GM23338 (cell line): Measurements from ENCODE around the gene USP3. TPM values are rescaled to one million over a fixed set of nuclear protein-coding genes. Genes with fewer than 3 reads are reported as not detected.

Source experiments
- ATAC-seq: fragments of 200-7000 bp; cut with Tn5 transposase; 3 replicates; pipeline ENCODE4 v1.9.1; 2020
- DNase-seq: peaks from one replicate; pipeline ENCODE4 v3.0.0-alpha.2; 2015; ENCODE audit warnings: low spot score
- H2AFZ ChIP-seq: fragments of 200-600 bp; sonication (generic); 2 replicates; pipeline ENCODE4 v1.8.0; 2016; ENCODE audit warnings: antibody characterized with exemption, mild to moderate bottlenecking, moderate library complexity
- H3F3A ChIP-seq: fragments of 200-600 bp; sonication (generic); replicated peaks from 2 replicates; pipeline ENCODE4 v1.8.0; 2017; ENCODE audit warnings: antibody characterized with exemption, mixed run types, low read depth
- H3K27ac ChIP-seq: fragments of 200-600 bp; sonication (generic); 2 replicates; pipeline ENCODE4 v1.6.1; 2016; ENCODE audit warnings: low read depth
- H3K27me3 ChIP-seq: fragments of 200-600 bp; sonication (generic); 2 replicates; pipeline ENCODE4 v1.8.0; 2016; ENCODE audit warnings: mild to moderate bottlenecking, mixed run types, moderate library complexity; ENCODE audit not compliant: insufficient read depth
- H3K36me3 ChIP-seq: fragments of 200-600 bp; sonication (generic); 2 replicates; pipeline ENCODE4 v1.8.0; 2016; ENCODE audit warnings: mild to moderate bottlenecking; ENCODE audit not compliant: insufficient read depth
- H3K4me1 ChIP-seq: fragments of 200-600 bp; sonication (generic); 2 replicates; pipeline ENCODE4 v1.8.0; 2016; ENCODE audit warnings: mild to moderate bottlenecking, moderate library complexity; ENCODE audit not compliant: insufficient read depth
- H3K4me2 ChIP-seq: fragments of 200-600 bp; sonication (generic); 2 replicates; pipeline ENCODE4 v1.7.1; 2017; ENCODE audit warnings: mixed run types
- H3K4me3 ChIP-seq: fragments of 200-600 bp; sonication (generic); 2 replicates; pipeline ENCODE4 v1.6.1; 2016; ENCODE audit warnings: mixed run types
- H3K79me2 ChIP-seq: fragments of 200-600 bp; sonication (generic); replicated peaks from 2 replicates; pipeline ENCODE4 v1.8.0; 2017; ENCODE audit warnings: mild to moderate bottlenecking; ENCODE audit not compliant: insufficient read depth
- H3K9me2 ChIP-seq: fragments of 200-600 bp; sonication (generic); 2 replicates; pipeline ENCODE4 v1.8.0; 2017; ENCODE audit not compliant: insufficient read depth
- H4K20me1 ChIP-seq: fragments of 200-600 bp; sonication (generic); replicated peaks from 2 replicates; pipeline ENCODE4 v1.8.0; 2017; ENCODE audit warnings: mild to moderate bottlenecking; ENCODE audit not compliant: insufficient read depth
- H3K27ac Mint-ChIP-seq: 2 replicates; pipeline ENCODE4 v1.8.0; 2020; ENCODE audit warnings: inconsistent platforms, mild to moderate bottlenecking, moderate library complexity, mixed read lengths
- H3K27me3 Mint-ChIP-seq: 3 replicates; pipeline ENCODE4 v1.8.0; 2022; ENCODE audit warnings: low read depth, mild to moderate bottlenecking, moderate library complexity, mixed read lengths, inconsistent platforms; ENCODE audit not compliant: insufficient read depth, poor library complexity
- H3K36me3 Mint-ChIP-seq: 3 replicates; pipeline ENCODE4 v1.8.0; 2021; ENCODE audit warnings: low read depth, mild to moderate bottlenecking, inconsistent platforms, moderate library complexity, mixed read lengths
- H3K4me1 Mint-ChIP-seq: 3 replicates; pipeline ENCODE4 v1.8.0; 2020; ENCODE audit warnings: mild to moderate bottlenecking, inconsistent platforms, mixed read lengths
- H3K4me3 Mint-ChIP-seq: 3 replicates; pipeline ENCODE4 v1.8.0; 2021; ENCODE audit warnings: moderate library complexity, mild to moderate bottlenecking, inconsistent platforms, mixed read lengths
- H3K9me3 Mint-ChIP-seq: 3 replicates; pipeline ENCODE4 v1.8.0; 2020; ENCODE audit warnings: moderate library complexity, mild to moderate bottlenecking, inconsistent platforms, mixed read lengths
- CREB1 ChIP-seq: fragments of 250-450 bp; sonication (Bioruptor Pico); IDR thresholded peaks from 2 replicates; pipeline ENCODE4 v1.5.0; 2020; ENCODE audit warnings: low read depth, mild to moderate bottlenecking, moderate library complexity
- CTCF ChIP-seq, 2 experiments: fragments of 200-600 bp in 1 of 2; sonication (generic) in 1 of 2; conservative IDR thresholded peaks; 2 replicates each; pipeline versions ENCODE4 v1.5.1 to v1.6.1; 2016 to 2017; ENCODE audit warnings: antibody characterized with exemption in 2 of 2, low read depth in 2 of 2, mild to moderate bottlenecking in 2 of 2, moderate library complexity in 1 of 2
- EZH2 ChIP-seq: fragments of 200-600 bp; sonication (generic); IDR thresholded peaks from one replicate; pipeline ENCODE4 v1.8.0; 2017; ENCODE audit warnings: antibody characterized with exemption, mild to moderate bottlenecking, low read depth; ENCODE audit not compliant: unreplicated experiment
- EZH2phosphoT487 ChIP-seq: fragments of 200-600 bp; sonication (generic); IDR thresholded peaks from one replicate; pipeline ENCODE4 v1.8.1; 2018; ENCODE audit warnings: antibody characterized with exemption; ENCODE audit not compliant: unreplicated experiment
- JUNB ChIP-seq: IDR thresholded peaks from one replicate; pipeline ENCODE4 v1.6.1; 2016; ENCODE audit warnings: antibody characterized with exemption; ENCODE audit not compliant: unreplicated experiment
- NANOG ChIP-seq: IDR thresholded peaks from 2 replicates; pipeline ENCODE4 v1.6.1; 2016; ENCODE audit warnings: antibody characterized with exemption, borderline replicate concordance
- POLR2AphosphoS5 ChIP-seq: IDR thresholded peaks from 2 replicates; pipeline ENCODE4 v1.6.1; 2016; ENCODE audit warnings: antibody characterized with exemption, low read depth
- REST ChIP-seq: IDR thresholded peaks from one replicate; pipeline ENCODE4 v1.6.1; 2018; ENCODE audit warnings: antibody characterized with exemption; ENCODE audit not compliant: unreplicated experiment
- STAT1 ChIP-seq: IDR thresholded peaks from one replicate; pipeline ENCODE4 v1.6.1; 2016; ENCODE audit warnings: antibody characterized with exemption; ENCODE audit not compliant: unreplicated experiment
- ZNF331 ChIP-seq: fragments of 250-450 bp; sonication (Bioruptor Pico); IDR thresholded peaks from 2 replicates; pipeline ENCODE4 v1.5.0; 2020; ENCODE audit warnings: low read depth, mild to moderate bottlenecking, moderate library complexity
- long read RNA-seq: library from polyadenylated mRNA; unstranded; transcript quantifications from one replicate; pipeline ENCODE4 v2.0.0, GENCODE V29; 2020; ENCODE audit not compliant: unreplicated experiment
- polyA plus RNA-seq: library from polyadenylated mRNA; unstranded; fragments of >200 nt; fragmentation: Nextera tagmentation; extraction: Ambion mirVana; gene quantifications from 2 replicates; pipeline ENCODE4 v1.2.1, GENCODE V29; 2016
- total RNA-seq: library from RNA; depleted of rRNA; stranded (reverse); fragments of >200 nt; shearing (Covaris generic); gene quantifications from 2 replicates; pipeline ENCODE4 v1.2.3, GENCODE V29; 2014; rRNA removed
- TF ChIP-seq, protein P1 (sequence below): IDR thresholded peaks from 2 replicates; pipeline ENCODE4 v1.6.1; 2016; ENCODE audit warnings: antibody characterized with exemption

USP3 gene
- total RNA-seq (9.7 and 22.5 TPM in 2 replicates), polyA plus RNA-seq (7.6 and 9.9 TPM in 2 replicates)
- long read RNA-seq, full-length matches to known transcripts = 9 of 15 reads
- long read RNA-seq, partial matches to known transcripts = 5 of 15 reads
- long read RNA-seq, other reads (novel, unspliced or antisense) = 1 of 15 reads

DNA sequence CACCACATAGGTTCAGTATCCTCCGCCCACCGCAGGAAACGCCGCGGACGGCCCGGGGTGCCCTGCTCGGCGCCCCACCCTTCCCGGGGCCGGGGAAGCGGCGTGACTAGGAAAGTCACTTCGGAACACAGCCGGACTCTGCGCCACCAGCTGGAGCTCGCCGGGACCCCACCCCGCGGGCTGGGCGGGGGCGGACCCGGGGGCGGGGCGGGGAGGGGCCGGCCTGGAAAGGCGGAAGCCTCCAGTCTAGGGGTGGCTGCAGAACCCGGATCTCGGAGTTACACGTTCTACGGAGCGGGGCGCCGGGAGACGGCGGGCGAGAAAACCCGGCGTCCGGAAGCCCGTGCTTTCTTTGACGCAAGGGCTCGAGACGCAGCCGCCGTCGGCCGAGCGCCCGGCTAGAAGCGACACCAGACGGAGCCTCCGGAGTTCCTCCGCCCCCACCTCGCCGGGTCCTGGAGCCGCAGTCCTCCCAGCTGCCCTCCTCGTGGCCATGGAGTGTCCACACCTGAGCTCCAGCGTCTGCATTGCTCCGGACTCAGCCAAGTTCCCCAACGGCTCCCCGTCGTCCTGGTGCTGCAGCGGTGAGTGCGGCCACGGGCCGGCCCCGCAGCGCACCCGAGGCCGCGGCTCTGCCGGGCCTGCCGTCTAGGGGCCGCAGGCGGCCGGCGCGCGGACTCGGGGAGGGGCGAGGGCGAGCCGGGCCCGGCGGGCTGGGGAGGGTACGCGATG lies at the start of gene USP3:
Gene USP3 (plus strand): TSS at position 347 of the 732 bp plus-strand sequence. CDS start 147 bp downstream, at position 494.
- H3K36me3 ChIP-seq = no peaks in the 10 kb centered on the region; the same call in 1 of the 2 replicates
- ATAC-seq (peak; percentile 63), DNase-seq (peak; percentile 97)
- H3K4me2 ChIP-seq = peak within 1 kb of the TSS; percentile 97
- H3K27me3 ChIP-seq = peaks cover 96% of the 10 kb centered on the region
- no peaks in the 10 kb centered on the region; the same call in 2 of the 3 replicates for H3K36me3 Mint-ChIP-seq
- H3K9me3 Mint-ChIP-seq = no peaks in the 10 kb centered on the region
- H4K20me1 ChIP-seq = peaks cover 34% of the 10 kb centered on the region
- H3K4me1 Mint-ChIP-seq = peaks cover 65% of the 10 kb centered on the region
- peaks cover 14% of the 10 kb centered on the region for H3F3A ChIP-seq
- H3K27me3 Mint-ChIP-seq = peaks cover 68% of the 10 kb centered on the region
- H3K9me2 ChIP-seq = no peaks in the 10 kb centered on the region
- peak within 1 kb of the TSS; percentile 95; the same call in 1 of the 2 replicates for H2AFZ ChIP-seq
- H3K27ac Mint-ChIP-seq = no peak within 1 kb of the TSS
- no peaks in the 10 kb centered on the region; the same call in 1 of the 2 replicates for H3K79me2 ChIP-seq
- H3K27ac ChIP-seq = no peak within 1 kb of the TSS
- H3K4me3 Mint-ChIP-seq = peak within 1 kb of the TSS; percentile 78
- TF ChIP-seq EZH2phosphoT487 = no peak
- TF ChIP-seq, protein P1, sequence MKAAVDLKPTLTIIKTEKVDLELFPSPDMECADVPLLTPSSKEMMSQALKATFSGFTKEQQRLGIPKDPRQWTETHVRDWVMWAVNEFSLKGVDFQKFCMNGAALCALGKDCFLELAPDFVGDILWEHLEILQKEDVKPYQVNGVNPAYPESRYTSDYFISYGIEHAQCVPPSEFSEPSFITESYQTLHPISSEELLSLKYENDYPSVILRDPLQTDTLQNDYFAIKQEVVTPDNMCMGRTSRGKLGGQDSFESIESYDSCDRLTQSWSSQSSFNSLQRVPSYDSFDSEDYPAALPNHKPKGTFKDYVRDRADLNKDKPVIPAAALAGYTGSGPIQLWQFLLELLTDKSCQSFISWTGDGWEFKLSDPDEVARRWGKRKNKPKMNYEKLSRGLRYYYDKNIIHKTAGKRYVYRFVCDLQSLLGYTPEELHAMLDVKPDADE = no peak
- TF ChIP-seq EZH2 = peak; percentile 61
- no peak for TF ChIP-seq JUNB
- no peak for TF ChIP-seq CTCF (conservative IDR thresholded peaks at IDR 0.05; ENCODE audit: low read depth in 2 of 2)
- no peak for TF ChIP-seq ZNF331 (CRISPR knock-in tag)
- TF ChIP-seq CREB1 (CRISPR knock-in tag) = peak; percentile 81
- no peak for TF ChIP-seq POLR2AphosphoS5
- peaks cover 49% of the 10 kb centered on the region for H3K4me1 ChIP-seq
- peak within 1 kb of the TSS; percentile 76 for H3K4me3 ChIP-seq

DNA sequence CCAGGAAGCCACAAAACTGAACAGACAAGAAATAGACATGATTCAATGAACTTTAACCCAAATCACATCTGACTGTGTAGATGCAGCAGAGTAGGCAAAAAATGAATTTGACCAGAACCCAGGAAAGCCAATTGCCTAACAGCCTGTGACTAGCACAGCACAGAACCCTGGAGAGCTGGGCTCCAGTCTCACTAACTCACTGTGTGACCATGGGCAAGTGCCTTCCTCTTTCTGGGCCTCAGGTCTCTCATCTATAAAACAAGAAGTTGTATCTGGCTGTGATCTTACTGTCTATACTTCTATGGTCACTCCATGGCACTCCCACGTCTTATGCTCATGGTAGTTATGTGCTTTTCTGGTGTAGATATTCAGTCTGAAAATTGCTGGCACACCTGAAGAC lies 48.1 kb upstream of the USP3 start:
- H3K36me3 Mint-ChIP-seq = peaks cover 19% of the 10 kb centered on the region
- Histone ChIP-seq H3K27me3 (no peaks in the 10 kb centered on the region), H3F3A (no peaks in the 10 kb centered on the region), H4K20me1 (no peaks in the 10 kb centered on the region), H3K36me3 (no peaks in the 10 kb centered on the region), H3K4me2 (no peak overlapping the region), H3K9me2 (no peaks in the 10 kb centered on the region), H2AFZ (no peak overlapping the region), H3K4me1 (no peaks in the 10 kb centered on the region; the same call in 1 of the 2 replicates), H3K79me2 (no peaks in the 10 kb centered on the region), H3K27ac (no peak overlapping the region), H3K4me3 (no peak overlapping the region)
- peaks cover 25% of the 10 kb centered on the region for H3K9me3 Mint-ChIP-seq
- H3K27ac Mint-ChIP-seq = no peak overlapping the region
- ATAC-seq (no peak), DNase-seq (no peak)
- H3K27me3 Mint-ChIP-seq = peaks cover 9% of the 10 kb centered on the region
- TF ChIP-seq REST (no peak), STAT1 (no peak), NANOG (no peak), CREB1 (CRISPR knock-in tag) (no peak)
- no peak overlapping the region for H3K4me3 Mint-ChIP-seq
- H3K4me1 Mint-ChIP-seq = peaks cover 11% of the 10 kb centered on the region; the same call in 2 of the 3 replicates
